HCT116 (cell line): ENCODE data around the gene TOMM34. TPM values are rescaled to one million over a fixed set of nuclear protein-coding genes. Genes with fewer than 3 reads are reported as not detected.

Source experiments
- ATAC-seq: fragments of 200-7000 bp; cut with Tn5 transposase; 2 replicates; pipeline ENCODE4 v1.9.1; 2020; ENCODE audit warnings: mild to moderate bottlenecking, moderate library complexity
- BruUV-seq: library from RNA; stranded (reverse); fragments of 400-500 nt; replicated peaks from 2 replicates; lab custom pipeline; 2021; lab: Mats Ljungman, UMichigan
- CTCF ChIA-PET: fragments of 300-600 bp; sonication (Branson Sonifier 250); formaldehyde crosslinking; loops from one replicate; lab custom pipeline; 2021; ENCODE audit warnings: antibody characterized with exemption; lab: Charles Lee
- POLR2A ChIA-PET: fragments of 300-600, 350-600 bp; sonication (Branson Sonifier 250); formaldehyde crosslinking; loops from one replicate; lab custom pipeline; 2021; ENCODE audit warnings: antibody characterized with exemption; lab: Charles Lee
- RAD21 ChIA-PET, 2 experiments: fragments of 300-600 bp; sonication (Branson Sonifier 250); formaldehyde crosslinking; loops; one replicate each; lab custom pipeline; 2023; ENCODE audit warnings: low total read pairs in 2 of 2; ENCODE audit not compliant: uncharacterized antibody in 2 of 2, unreplicated experiment in 2 of 2, low non-redundant PET in 1 of 2; lab: Charles Lee
- DNase-seq: peaks from one replicate; pipeline ENCODE4 v3.0.0-alpha.2; 2010; ENCODE audit warnings: low read depth, low spot score
- H2AFZ ChIP-seq: fragments of 200-600 bp; shearing (Covaris generic), sonication (generic); 2 replicates; pipeline ENCODE4 v1.6.1; 2017; ENCODE audit warnings: low read depth, mixed run types, mixed read lengths, antibody characterized with exemption, low read length; ENCODE audit not compliant: poor library complexity, severe bottlenecking
- H3K27ac ChIP-seq: 2 replicates; pipeline ENCODE4 v1.5.1; 2012; ENCODE audit warnings: low read depth, low read length
- H3K27me3 ChIP-seq: fragments of 200-600 bp; sonication (generic); 2 replicates; pipeline ENCODE4 v1.6.1; 2016; ENCODE audit warnings: mixed run types, low read length, mixed read lengths; ENCODE audit not compliant: insufficient read depth
- H3K36me3 ChIP-seq, 2 experiments: fragments of 200-500 bp in 1 of 2; fragments of 200-600 bp in 1 of 2; sonication (Bioruptor generic) in 1 of 2; sonication (generic) in 1 of 2; 2 replicates each; pipeline versions ENCODE4 v1.5.1 to v1.6.1; 2014 to 2016; ENCODE audit warnings: low read length in 2 of 2, inconsistent platforms in 1 of 2, mixed read lengths in 1 of 2, mixed run types in 1 of 2; ENCODE audit not compliant: insufficient read depth in 2 of 2, control insufficient read depth in 1 of 2
- H3K4me1 ChIP-seq, 2 experiments: fragments of 200-600 bp in 1 of 2; sonication (generic) in 1 of 2; 2 replicates each; pipeline versions ENCODE4 v1.5.1 to v1.6.1; 2012 to 2017; ENCODE audit warnings: low read length in 2 of 2, inconsistent platforms in 1 of 2, mild to moderate bottlenecking in 1 of 2, mixed read lengths in 1 of 2, mixed run types in 1 of 2, moderate library complexity in 1 of 2; ENCODE audit not compliant: insufficient read depth in 2 of 2, control insufficient read depth in 1 of 2
- H3K4me2 ChIP-seq: fragments of 200-600 bp; sonication (generic); 2 replicates; pipeline ENCODE4 v1.6.1; 2017; ENCODE audit warnings: mixed run types, low read length, mixed read lengths
- H3K4me3 ChIP-seq, 2 experiments: fragments of 200-600 bp in 1 of 2; sonication (generic) in 1 of 2; replicated peaks in 1 of 2; 2 replicates each; pipeline ENCODE4 v1.5.1; 2011 to 2016; ENCODE audit warnings: low read length in 2 of 2, control low read depth in 1 of 2, low read depth in 1 of 2, mild to moderate bottlenecking in 1 of 2, mixed read lengths in 1 of 2, mixed run types in 1 of 2
- H3K79me2 ChIP-seq: fragments of 200-600 bp; sonication (generic); 2 replicates; pipeline ENCODE4 v1.6.1; 2017; ENCODE audit warnings: mild to moderate bottlenecking, mixed run types, low read length, moderate library complexity, mixed read lengths; ENCODE audit not compliant: insufficient read depth
- H3K9ac ChIP-seq: fragments of 200-600 bp; sonication (generic); 2 replicates; pipeline ENCODE4 v1.6.1; 2016; ENCODE audit warnings: low read length, mixed read lengths
- H3K9me2 ChIP-seq: fragments of 200-600 bp; sonication (generic), shearing (Covaris generic); 2 replicates; pipeline ENCODE4 v1.6.1; 2017; ENCODE audit warnings: mixed run types, mild to moderate bottlenecking, moderate library complexity; ENCODE audit not compliant: insufficient read depth
- H3K9me3 ChIP-seq, 2 experiments: fragments of 200-500 bp in 1 of 2; fragments of 200-600 bp in 1 of 2; sonication (Bioruptor generic) in 1 of 2; sonication (generic) in 1 of 2; 2 replicates each; pipeline ENCODE4 v1.6.1; 2014 to 2017; ENCODE audit warnings: low read length in 2 of 2, mixed read lengths in 2 of 2, inconsistent platforms in 1 of 2, low read depth in 1 of 2, mild to moderate bottlenecking in 1 of 2, mixed run types in 1 of 2, moderate library complexity in 1 of 2; ENCODE audit not compliant: control insufficient read depth in 1 of 2, insufficient read depth in 1 of 2
- H4K20me1 ChIP-seq: fragments of 200-600 bp; sonication (generic), shearing (Covaris generic); 2 replicates; pipeline ENCODE4 v1.6.1; 2017; ENCODE audit warnings: mixed run types, mild to moderate bottlenecking, moderate library complexity; ENCODE audit not compliant: insufficient read depth
- CEBPB ChIP-seq: IDR thresholded peaks from 2 replicates; pipeline ENCODE4 v1.6.1; 2012; ENCODE audit warnings: low read depth
- FOSL1 ChIP-seq: IDR thresholded peaks from 2 replicates; pipeline ENCODE4 v1.6.1; 2012; ENCODE audit warnings: low read depth
- JUND ChIP-seq: IDR thresholded peaks from 2 replicates; pipeline ENCODE4 v1.6.1; 2012
- TCF7L2 ChIP-seq: IDR thresholded peaks from 2 replicates; pipeline ENCODE4 v1.7.0; 2011; ENCODE audit warnings: borderline replicate concordance, inconsistent platforms; ENCODE audit not compliant: insufficient read depth, insufficient read length; ENCODE audit errors: extremely low read depth
- ZBTB33 ChIP-seq: IDR thresholded peaks from 2 replicates; pipeline ENCODE4 v1.6.1; 2011; ENCODE audit warnings: mild to moderate bottlenecking, low read length, moderate library complexity; ENCODE audit not compliant: insufficient replicate concordance; ENCODE audit errors: extremely low read depth
- ZFX ChIP-seq: fragments of 450-650 bp; IDR thresholded peaks from 2 replicates; pipeline ENCODE4 v1.6.1; 2017
- intact Hi-C: fragments of 100-400 bp; cut with micrococcal nuclease; formaldehyde crosslinking; loops from 2 replicates; pipeline ENCODE4 v1.10.0; 2022
- total RNA-seq: library from RNA; stranded (reverse); gene quantifications from one replicate; pipeline ENCODE4 v1.2.1, GENCODE V29; 2021; ENCODE audit not compliant: unreplicated experiment

Gene TOMM34
- total RNA-seq, 1 experiment from 2014 or later = 51.7 TPM

GRCh38 chr20:44965651-44966029 is 5.4 kb upstream of the TOMM34 start (continued):
- no peak for TF ChIP-seq ZBTB33

GRCh38 chr20:44963325-44964215 is 3.4 kb upstream of the TOMM34 start:
- peaks cover 35% of the 10 kb centered on the region for H3K79me2 ChIP-seq
- intact Hi-C loops = no loop called here
- CTCF ChIA-PET = interaction anchor here (1.7 kb wide), 1 partner anchor 348 kb away, joined by 3 read pairs; no protein-coding TSS in a partner anchor
- H4K20me1 ChIP-seq = no peaks in the 10 kb centered on the region
- ATAC-seq (no peak), DNase-seq (no peak)
- RAD21 ChIA-PET = no interaction called here
- H3K4me2 ChIP-seq = no peak overlapping the region
- POLR2A ChIA-PET = no interaction called here
- no peak for TF ChIP-seq JUND
- H3K9ac ChIP-seq = no peak overlapping the region
- H2AFZ ChIP-seq = no peak overlapping the region
- H3K9me3 ChIP-seq = no peaks in the 10 kb centered on the region
- H3K36me3 ChIP-seq = no peaks in the 10 kb centered on the region
- H3K27me3 ChIP-seq = no peaks in the 10 kb centered on the region
- BruUV-seq = no TSS peak
- no peak overlapping the region for H3K27ac ChIP-seq
- H3K4me3 ChIP-seq = no peak overlapping the region
- no peaks in the 10 kb centered on the region for H3K9me2 ChIP-seq
- H3K4me1 ChIP-seq = peaks cover 25 to 60% of the 10 kb centered on the region in 2 experiments

DNA sequence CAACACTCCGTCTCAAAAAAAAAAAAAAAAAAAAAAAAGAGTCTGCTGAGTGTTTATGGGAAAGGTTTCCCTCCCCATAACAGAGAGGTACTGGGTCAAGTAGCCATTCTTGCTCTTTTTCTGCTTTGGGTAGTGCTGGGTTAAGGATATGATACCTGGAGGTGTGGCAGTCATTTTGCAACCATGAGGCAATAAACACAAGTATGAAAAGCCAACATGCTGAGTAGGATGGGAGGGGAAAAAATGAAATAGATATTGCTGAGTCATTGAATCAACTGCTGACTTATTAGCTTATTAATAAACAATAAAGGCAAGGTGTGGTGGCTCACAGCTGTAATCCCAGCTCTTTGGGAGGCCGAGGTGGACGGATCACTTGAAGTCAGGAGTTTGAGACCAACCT is 2.3 kb upstream of the TOMM34 start:
- Histone ChIP-seq H3K4me2 (no peak overlapping the region), H3K27ac (no peak overlapping the region), H3K9ac (no peak overlapping the region), H3K9me2 (no peaks in the 10 kb centered on the region), H2AFZ (no peak overlapping the region), H3K79me2 (peaks cover 35% of the 10 kb centered on the region), H3K4me3 (no peak overlapping the region), H3K4me1 (peaks cover 22 to 57% of the 10 kb centered on the region in 2 experiments), H3K9me3 (no peaks in the 10 kb centered on the region), H3K36me3 (peaks cover 0 to 4% of the 10 kb centered on the region in 2 experiments; a peak in 2 of 4 replicates), H4K20me1 (no peaks in the 10 kb centered on the region), H3K27me3 (no peaks in the 10 kb centered on the region)
- BruUV-seq = no TSS peak
- RAD21 ChIA-PET = no interaction called here
- DNase-seq (no peak), ATAC-seq (no peak)
- CTCF ChIA-PET = interaction anchor here (1.7 kb wide), 1 partner anchor 349 kb away, joined by 3 read pairs; no protein-coding TSS in a partner anchor
- intact Hi-C loops = no loop called here
- POLR2A ChIA-PET = no interaction called here
- TF ChIP-seq CEBPB (no peak), ZBTB33 (no peak), TCF7L2 (no peak), FOSL1 (no peak), ZFX (no peak)
